ENCODE data around the gene GPC3. TPM values are rescaled to one million over a fixed set of nuclear protein-coding genes. Genes with fewer than 3 reads are reported as not detected.

Gene GPC3
- total and polyA plus RNA-seq, 2 experiments from 2014 or later: 36.8 to 60.1 TPM

DNA sequence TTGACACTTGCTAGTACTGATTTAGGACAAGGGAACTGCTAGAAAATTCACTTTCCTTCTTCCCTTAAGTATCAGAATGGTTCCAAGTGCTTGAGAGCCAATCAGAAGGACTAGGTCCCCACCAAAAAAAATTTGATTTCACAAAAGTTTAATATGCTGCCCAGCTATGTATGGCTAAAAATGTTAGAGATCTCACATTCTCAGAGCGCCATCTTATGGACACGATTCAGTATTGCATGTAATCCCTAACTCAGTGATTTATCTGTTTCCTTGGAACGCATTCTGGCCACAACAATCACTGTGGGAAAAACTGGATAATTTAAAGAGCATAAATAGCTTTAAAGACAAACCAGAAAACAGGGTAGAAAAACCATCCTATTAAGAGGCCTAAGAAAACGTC, 315.0 kb downstream of the GPC3 start:
- no peak overlapping the region for H3K27ac ChIP-seq (ENCODE audit: low read depth)
- peak; percentile 36; the same call in 2 of the 3 replicates for ATAC-seq
- peak; percentile 59 for DNase-seq (ENCODE audit: low spot score)

More for the DNA sequence above, 315.0 kb downstream of the GPC3 start:
- no peak overlapping the region for H2AFZ ChIP-seq
- H3K79me2 ChIP-seq (replicated peaks; ENCODE audit: insufficient read depth): no peaks in the 10 kb centered on the region
- no peaks in the 10 kb centered on the region for H3F3A ChIP-seq (replicated peaks; ENCODE audit: low read depth)
- no peaks in the 10 kb centered on the region for H3K36me3 ChIP-seq (ENCODE audit: insufficient read depth)
- H3K27me3 ChIP-seq (ENCODE audit: insufficient read depth): no peaks in the 10 kb centered on the region
- no peak overlapping the region; the same call in 1 of the 2 replicates for H3K27ac Mint-ChIP-seq
- H3K4me3 ChIP-seq: no peak overlapping the region
- no peak overlapping the region for H3K4me2 ChIP-seq
- H3K9me3 Mint-ChIP-seq: no peaks in the 10 kb centered on the region
- H4K20me1 ChIP-seq (replicated peaks; ENCODE audit: insufficient read depth): no peaks in the 10 kb centered on the region
- no peaks in the 10 kb centered on the region for H3K9me2 ChIP-seq (ENCODE audit: insufficient read depth)
- H3K4me1 Mint-ChIP-seq: peaks cover 41% of the 10 kb centered on the region
- no peak overlapping the region for H3K4me3 Mint-ChIP-seq
- no peaks in the 10 kb centered on the region for H3K36me3 Mint-ChIP-seq (ENCODE audit: low read depth)
- H3K4me1 ChIP-seq (ENCODE audit: insufficient read depth): peaks cover 10% of the 10 kb centered on the region
- TF ChIP-seq ETS1 (IDR thresholded peaks at IDR 0.05) (no peak), JUNB (IDR thresholded peaks at IDR 0.05; ENCODE audit: unreplicated experiment) (no peak), NANOG (IDR thresholded peaks at IDR 0.05; ENCODE audit: borderline replicate concordance) (no peak), ZNF462 (CRISPR knock-in tag; IDR thresholded peaks at IDR 0.05) (no peak), STAT1 (IDR thresholded peaks at IDR 0.05; ENCODE audit: unreplicated experiment) (no peak), POLR2AphosphoS5 (IDR thresholded peaks at IDR 0.05; ENCODE audit: low read depth) (no peak)
- TF ChIP-seq, protein P1, sequence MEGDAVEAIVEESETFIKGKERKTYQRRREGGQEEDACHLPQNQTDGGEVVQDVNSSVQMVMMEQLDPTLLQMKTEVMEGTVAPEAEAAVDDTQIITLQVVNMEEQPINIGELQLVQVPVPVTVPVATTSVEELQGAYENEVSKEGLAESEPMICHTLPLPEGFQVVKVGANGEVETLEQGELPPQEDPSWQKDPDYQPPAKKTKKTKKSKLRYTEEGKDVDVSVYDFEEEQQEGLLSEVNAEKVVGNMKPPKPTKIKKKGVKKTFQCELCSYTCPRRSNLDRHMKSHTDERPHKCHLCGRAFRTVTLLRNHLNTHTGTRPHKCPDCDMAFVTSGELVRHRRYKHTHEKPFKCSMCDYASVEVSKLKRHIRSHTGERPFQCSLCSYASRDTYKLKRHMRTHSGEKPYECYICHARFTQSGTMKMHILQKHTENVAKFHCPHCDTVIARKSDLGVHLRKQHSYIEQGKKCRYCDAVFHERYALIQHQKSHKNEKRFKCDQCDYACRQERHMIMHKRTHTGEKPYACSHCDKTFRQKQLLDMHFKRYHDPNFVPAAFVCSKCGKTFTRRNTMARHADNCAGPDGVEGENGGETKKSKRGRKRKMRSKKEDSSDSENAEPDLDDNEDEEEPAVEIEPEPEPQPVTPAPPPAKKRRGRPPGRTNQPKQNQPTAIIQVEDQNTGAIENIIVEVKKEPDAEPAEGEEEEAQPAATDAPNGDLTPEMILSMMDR (conservative IDR thresholded peaks at IDR 0.05; ENCODE audit: low read depth in 2 of 2): peak; percentile 72 to 77
- peaks cover 5% of the 10 kb centered on the region for H3K27me3 Mint-ChIP-seq (ENCODE audit: insufficient read depth, low read depth, poor library complexity)

Measured in GM23338 (cell line).